Activated CD8-positive, alpha-beta memory T cell treated with anti-CD3 and anti-CD28 coated beads for 4 hours (primary cell): ENCODE measurements around the gene HOXA11.

Experiments
- DNase-seq, 2 donors: peaks; one replicate each; pipeline ENCODE4 v3.0.0-alpha.2; 2020; ENCODE audit warnings: low read depth in 2 of 2

Gene HOXA11

GRCh38 chr7:27169658-27170425 is 15.2 kb downstream of the HOXA11 start:
- no peak for DNase-seq

- DNase-seq, result no peak
These were observed 16.6 kb downstream of the HOXA11 start for GRCh38 chr7:27168265-27168947.

- DNase-seq, result no peak
These were observed 17.1 kb downstream of the HOXA11 start for GRCh38 chr7:27167916-27168264.

- no peak for DNase-seq
These were observed 18.2 kb downstream of the HOXA11 start for GRCh38 chr7:27166531-27167505.

GRCh38 chr7:27165996-27166530 is 19.0 kb downstream of the HOXA11 start:
- DNase-seq, result no peak

- no peak for DNase-seq
These were observed 19.7 kb downstream of the HOXA11 start, which contains the start of gene HOXA9 for GRCh38 chr7:27165089-27165995. Gene HOXA9 (minus strand): TSS chr7:27165537. CDS start chr7:27165457, 80 bp downstream.

GRCh38 chr7:27164367-27165088 is 20.5 kb downstream of the HOXA11 start:
- DNase-seq, result no peak

GRCh38 chr7:27164045-27164366 is 21.0 kb downstream of the HOXA11 start:
- no peak for DNase-seq

GRCh38 chr7:27163288-27164044 is 21.6 kb downstream of the HOXA11 start:
- no peak for DNase-seq

- no peak for DNase-seq
These were observed 22.3 kb downstream of the HOXA11 start for GRCh38 chr7:27162561-27163287.

GRCh38 chr7:27161721-27162560 is 23.1 kb downstream of the HOXA11 start:
- no peak for DNase-seq

GRCh38 chr7:27161214-27161720 is 23.8 kb downstream of the HOXA11 start:
- no peak for DNase-seq

- DNase-seq, result peak; percentile 73 to 74
These were observed 24.4 kb downstream of the HOXA11 start for GRCh38 chr7:27160546-27161213.

GRCh38 chr7:27160145-27160545 is 24.9 kb downstream of the HOXA11 start:
- DNase-seq, result no peak

- DNase-seq, result no peak
These were observed 25.5 kb downstream of the HOXA11 start for GRCh38 chr7:27159266-27160144.
